K562 (cell line): ENCODE results near the gene ZNF277. TPM values are rescaled to one million over a fixed set of nuclear protein-coding genes. Genes with fewer than 3 reads are reported as not detected.

Experiments
- ATAC-seq: fragments of 200-7000 bp; cut with Tn5 transposase; 3 replicates; pipeline ENCODE4 v1.9.1; 2020; ENCODE audit warnings: moderate library complexity
- BruUV-seq: library from RNA; stranded (reverse); fragments of 400-500 nt; replicated peaks from 2 replicates; lab custom pipeline; 2021; lab: Mats Ljungman, UMichigan
- CTCF ChIA-PET: fragments of 300-600 bp; formaldehyde crosslinking; extraction: SDS; loops from one replicate; lab custom pipeline; 2021; ENCODE audit warnings: low intra/inter-chr PET ratio; lab: Yijun Ruan, JAX
- POLR2A ChIA-PET: fragments of 300-600, 350-650 bp; sonication (Branson Sonifier 250); formaldehyde crosslinking; extraction: SDS; loops from one replicate; lab custom pipeline; 2021; ENCODE audit warnings: antibody characterized with exemption, inconsistent platforms; lab: Yijun Ruan, JAX
- DNase-seq, 4 experiments: peaks; one replicate each; pipeline versions ENCODE4 v3.0.0 to v3.0.0-alpha.2; 2011 to 2018; ENCODE audit warnings: low spot score in 3 of 4, mixed read lengths in 3 of 4; ENCODE audit errors: extremely low read depth in 1 of 4
- FAIRE-seq: peaks from 2 replicates; lab custom pipeline; 2011; peaks lifted over from hg19 to GRCh38; lab: Jason Lieb, UNC
- H2AFZ ChIP-seq: 2 replicates; pipeline ENCODE4 v1.6.0; 2011; ENCODE audit warnings: low read depth, low read length, control low read depth, inconsistent platforms
- H3K27ac ChIP-seq: fragments of 200-600 bp; 3 replicates; pipeline ENCODE4 v1.8.0; 2011; ENCODE audit warnings: low read depth, mild to moderate bottlenecking, control low read depth, inconsistent platforms, low read length, moderate library complexity, mixed read lengths; ENCODE audit errors: extremely low read depth
- H3K27me3 ChIP-seq, 2 experiments: fragments of 300-600 bp in 1 of 2; 2 replicates in 1 of 2; 3 replicates in 1 of 2; pipeline versions ENCODE4 v1.6.0 to v1.8.0; 2011; ENCODE audit warnings: inconsistent platforms in 2 of 2, low read length in 2 of 2, mild to moderate bottlenecking in 1 of 2, mixed read lengths in 1 of 2, moderate library complexity in 1 of 2; ENCODE audit not compliant: control insufficient read depth in 2 of 2, insufficient read depth in 2 of 2
- H3K36me3 ChIP-seq: fragments of 300-600 bp; 3 replicates; pipeline ENCODE4 v1.8.0; 2011; ENCODE audit warnings: mild to moderate bottlenecking, low read length, inconsistent platforms; ENCODE audit not compliant: control insufficient read depth, insufficient read depth
- H3K4me1 ChIP-seq, 2 experiments: fragments of 200-600 bp in 1 of 2; replicated peaks in 1 of 2; 2 replicates in 1 of 2; 3 replicates in 1 of 2; pipeline versions ENCODE4 v1.5.1 to v1.8.0; 2011; ENCODE audit warnings: inconsistent platforms in 2 of 2, low read length in 2 of 2, mild to moderate bottlenecking in 1 of 2, mixed read lengths in 1 of 2, moderate library complexity in 1 of 2; ENCODE audit not compliant: control insufficient read depth in 2 of 2, insufficient read depth in 2 of 2
- H3K4me2 ChIP-seq: 2 replicates; pipeline ENCODE4 v1.6.1; 2011; ENCODE audit warnings: low read length, control low read depth, inconsistent platforms, mixed read lengths; ENCODE audit not compliant: insufficient read depth
- H3K4me3 ChIP-seq: fragments of 200-600 bp; sonication (generic), shearing (Covaris generic); 2 replicates; pipeline ENCODE4 v1.5.1; 2016; ENCODE audit warnings: control low read depth, inconsistent platforms
- H3K79me2 ChIP-seq: fragments of 200-600 bp; 3 replicates; pipeline ENCODE4 v1.8.0; 2011; ENCODE audit warnings: low read length, inconsistent platforms; ENCODE audit not compliant: control insufficient read depth, insufficient read depth
- H3K9ac ChIP-seq, 2 experiments: 2 replicates each; pipeline versions ENCODE4 v1.6.0 to v1.6.1; 2011; ENCODE audit warnings: low read depth in 2 of 2, low read length in 2 of 2, control low read depth in 1 of 2, inconsistent platforms in 1 of 2, mild to moderate bottlenecking in 1 of 2, mixed read lengths in 1 of 2; ENCODE audit not compliant: insufficient read depth in 1 of 2
- H3K9me1 ChIP-seq: one replicate; pipeline ENCODE4 v1.6.0; 2011; ENCODE audit warnings: inconsistent platforms, mild to moderate bottlenecking, low read length, moderate library complexity; ENCODE audit not compliant: control insufficient read depth, insufficient read depth
- H3K9me3 ChIP-seq: replicated peaks from 2 replicates; pipeline ENCODE4 v1.5.1; 2011; ENCODE audit warnings: low read depth, low read length, inconsistent platforms; ENCODE audit not compliant: control insufficient read depth, insufficient read depth
- H4K20me1 ChIP-seq: replicated peaks from 2 replicates; pipeline ENCODE4 v1.6.1; 2011; ENCODE audit warnings: low read length, inconsistent platforms, mixed read lengths; ENCODE audit not compliant: control insufficient read depth, insufficient read depth
- CREB1 ChIP-seq, 2 experiments: sonication (generic) in 1 of 2; formaldehyde crosslinking in 1 of 2; IDR thresholded peaks; 2 replicates each; pipeline versions ENCODE4 v1.6.1 to v1.8.0; 2012 to 2022; ENCODE audit warnings: inconsistent platforms in 1 of 2, mild to moderate bottlenecking in 1 of 2, missing genetic modification reagents in 1 of 2, moderate library complexity in 1 of 2
- MTA2 ChIP-seq: fragments of 450-650 bp; IDR thresholded peaks from 2 replicates; pipeline ENCODE4 v1.6.1; 2016; ENCODE audit warnings: low read depth
- STAT5B ChIP-seq: fragments of 250-450 bp; sonication (Bioruptor Pico); IDR thresholded peaks from 2 replicates; pipeline ENCODE4 v1.8.0; 2021; ENCODE audit warnings: mild to moderate bottlenecking, inconsistent platforms
- THRA ChIP-seq: fragments of 450-650 bp; IDR thresholded peaks from 2 replicates; pipeline ENCODE4 v1.6.1; 2017; ENCODE audit warnings: mild to moderate bottlenecking, moderate library complexity
- ZKSCAN8 ChIP-seq: fragments of 200-800 bp; sonication (Bioruptor generic); IDR thresholded peaks from 2 replicates; pipeline ENCODE4 v1.6.1; 2016; ENCODE audit warnings: missing genetic modification characterization, missing compliant biosample characterization
- ZNF277 ChIP-seq: fragments of 250-450 bp; sonication (Bioruptor Pico); IDR thresholded peaks from 2 replicates; pipeline ENCODE4 v1.8.0; 2022; ENCODE audit warnings: inconsistent platforms, mild to moderate bottlenecking, moderate library complexity, borderline replicate concordance
- WGBS: fragments of 100-300 bp; shearing (Covaris generic); methylation state at CpG from one replicate; pipeline ENCODE4 v1.1.6; 2016; ENCODE audit warnings: low coverage, mixed read lengths; ENCODE audit not compliant: insufficient coverage; ENCODE audit errors: missing lambda C conversion rate; 5-methylcytosine and 5-hydroxymethylcytosine counted together
- in situ Hi-C: fragments of 300-500 bp; cut with MboI; formaldehyde crosslinking; loops from 4 replicates; pipeline ENCODE4 v1.15.0; 2018; ENCODE audit warnings: inconsistent platforms, mixed read lengths
- intact Hi-C: fragments of 100-400 bp; cut with micrococcal nuclease; formaldehyde crosslinking; loops from 2 replicates; pipeline ENCODE4 v1.14.2; 2022
- polyA plus RNA-seq, 8 experiments: library from polyadenylated mRNA; depleted of rRNA in 4 of 8; stranded (reverse) in 5 of 8; unstranded in 3 of 8; fragments of >200 nt; fragmentation: Nextera tagmentation in 2 of 8; fragmentation: Illumina TruSeq in 1 of 8; extraction: Ambion mirVana in 2 of 8; extraction: Trizol in 1 of 8; gene quantifications; 2 replicates each; pipeline versions ENCODE4 v1.2.1 to v1.2.3, GENCODE V29; 2011 to 2014; ENCODE audit warnings: inconsistent platforms in 1 of 8, missing spikeins in 1 of 8
- total RNA-seq, 7 experiments: library from RNA; depleted of rRNA in 6 of 7; stranded (reverse); fragments of >200 nt in 6 of 7; fragmentation: Illumina TruSeq in 2 of 7; extraction: Trizol in 2 of 7; gene quantifications; 2 replicates each; pipeline versions ENCODE4 v1.2.1 to v1.2.3, GENCODE V29; 2011 to 2021; ENCODE audit warnings: low replicate concordance in 1 of 7

Gene ZNF277
- total and polyA plus RNA-seq, 9 of the 15 experiments (the other 6 are each of a cell fraction or from before 2014, with no cell fraction given), result 18.8 to 33.5 (median 27.7) TPM

DNA sequence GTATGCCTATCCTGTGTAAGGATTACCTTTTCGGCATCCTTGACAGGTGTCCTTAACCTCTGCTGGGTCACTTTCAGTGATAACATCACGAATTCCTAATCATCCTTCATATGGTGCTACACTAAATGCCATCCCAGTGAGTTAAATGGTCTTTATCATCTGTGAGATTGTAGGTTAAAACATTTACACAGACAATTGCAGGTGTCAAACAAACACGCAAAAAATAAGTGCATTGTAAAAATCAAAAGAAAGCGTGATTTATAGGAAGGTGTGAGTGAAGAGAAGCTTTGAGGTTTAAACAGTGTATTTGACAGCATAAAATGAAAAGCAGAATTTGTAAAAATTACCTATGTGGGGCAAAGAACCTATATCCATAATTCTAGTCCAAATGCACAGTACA is 132.3 kb downstream of the ZNF277 start:
- no peak for FAIRE-seq
- Histone ChIP-seq H3K4me2 (no peak overlapping the region), H3K9ac (no peak overlapping the region), H3K4me1 (no peaks in the 10 kb centered on the region), H3K36me3 (peaks cover 14% of the 10 kb centered on the region; the same call in 2 of the 3 replicates), H4K20me1 (no peaks in the 10 kb centered on the region)
- BruUV-seq, result no TSS peak
- CTCF ChIA-PET, result no interaction called here
- peak; percentile 96 for TF ChIP-seq ZNF277 (CRISPR knock-in tag)
- TF ChIP-seq CREB1 (IDR thresholded peaks at IDR 0.05), result no peak
- no peak for TF ChIP-seq CREB1 (CRISPR knock-in tag; IDR thresholded peaks at IDR 0.05)
- TF ChIP-seq, all 486 proteins: peak for 1
- H3K27ac ChIP-seq, result no peak overlapping the region
- H3K9me1 ChIP-seq, result no peaks in the 10 kb centered on the region
- WGBS, result 55% methylated on average over 4 of the region's 4 CpGs
- ATAC-seq, result no peak
- in situ Hi-C loops (no loop called here), intact Hi-C loops (no loop called here)
- no peaks in the 10 kb centered on the region for H3K9me3 ChIP-seq
- H3K79me2 ChIP-seq, result no peaks in the 10 kb centered on the region
- DNase-seq, result no peak
- H2AFZ ChIP-seq, result no peak overlapping the region
- no peak overlapping the region for H3K4me3 ChIP-seq
- POLR2A ChIA-PET, result interaction anchor here (1.7 kb wide), 1 partner anchor 13 kb away, joined by 5 read pairs; no protein-coding TSS in a partner anchor
- H3K27me3 ChIP-seq, result no peaks in the 10 kb centered on the region

DNA sequence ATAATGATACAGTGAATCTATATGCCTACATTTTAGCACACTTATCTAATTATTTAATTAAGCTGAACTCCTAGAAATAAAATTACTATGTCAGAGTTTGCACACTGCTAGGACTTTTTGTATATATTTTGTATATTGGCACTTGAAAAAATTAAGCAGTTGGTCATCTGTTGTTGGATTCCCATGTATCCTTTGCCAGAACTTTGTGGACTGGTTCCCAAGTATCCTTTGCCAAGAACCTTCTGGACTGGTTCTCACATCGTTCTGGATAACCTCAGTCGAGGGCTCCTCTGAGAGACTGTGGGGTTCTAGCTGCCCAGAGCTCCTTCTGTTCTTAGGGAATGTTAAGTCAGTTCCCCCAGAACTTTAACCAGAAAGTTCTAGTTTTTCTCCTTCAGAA is 135.0 kb downstream of the ZNF277 start:
- WGBS, result 78% methylated on average over 2 of the region's 2 CpGs
- no peak for FAIRE-seq
- no peak overlapping the region for H2AFZ ChIP-seq
- DNase-seq, result no peak
- no peak overlapping the region for H3K27ac ChIP-seq
- no peaks in the 10 kb centered on the region for H3K9me1 ChIP-seq
- in situ Hi-C loops, result no loop called here
- CTCF ChIA-PET, result no interaction called here
- TF ChIP-seq THRA (no peak), MTA2 (no peak), STAT5B (CRISPR knock-in tag) (no peak), ZNF277 (CRISPR knock-in tag) (peak; percentile 89), ZKSCAN8 (CRISPR knock-in tag) (no peak)
- TF ChIP-seq, all 486 proteins: peak for 1
- Histone ChIP-seq H3K79me2 (no peaks in the 10 kb centered on the region), H3K4me1 (no peaks in the 10 kb centered on the region), H3K9me3 (no peaks in the 10 kb centered on the region), H3K4me3 (no peak overlapping the region), H3K27me3 (no peaks in the 10 kb centered on the region), H3K36me3 (peaks cover 14% of the 10 kb centered on the region; the same call in 2 of the 3 replicates), H4K20me1 (no peaks in the 10 kb centered on the region), H3K9ac (no peak overlapping the region), H3K4me2 (no peak overlapping the region)
- POLR2A ChIA-PET, result no interaction called here
- BruUV-seq, result no TSS peak
- intact Hi-C loops, result no loop called here
- no peak for ATAC-seq
